ENCODE results near the gene APRT.

DNA sequence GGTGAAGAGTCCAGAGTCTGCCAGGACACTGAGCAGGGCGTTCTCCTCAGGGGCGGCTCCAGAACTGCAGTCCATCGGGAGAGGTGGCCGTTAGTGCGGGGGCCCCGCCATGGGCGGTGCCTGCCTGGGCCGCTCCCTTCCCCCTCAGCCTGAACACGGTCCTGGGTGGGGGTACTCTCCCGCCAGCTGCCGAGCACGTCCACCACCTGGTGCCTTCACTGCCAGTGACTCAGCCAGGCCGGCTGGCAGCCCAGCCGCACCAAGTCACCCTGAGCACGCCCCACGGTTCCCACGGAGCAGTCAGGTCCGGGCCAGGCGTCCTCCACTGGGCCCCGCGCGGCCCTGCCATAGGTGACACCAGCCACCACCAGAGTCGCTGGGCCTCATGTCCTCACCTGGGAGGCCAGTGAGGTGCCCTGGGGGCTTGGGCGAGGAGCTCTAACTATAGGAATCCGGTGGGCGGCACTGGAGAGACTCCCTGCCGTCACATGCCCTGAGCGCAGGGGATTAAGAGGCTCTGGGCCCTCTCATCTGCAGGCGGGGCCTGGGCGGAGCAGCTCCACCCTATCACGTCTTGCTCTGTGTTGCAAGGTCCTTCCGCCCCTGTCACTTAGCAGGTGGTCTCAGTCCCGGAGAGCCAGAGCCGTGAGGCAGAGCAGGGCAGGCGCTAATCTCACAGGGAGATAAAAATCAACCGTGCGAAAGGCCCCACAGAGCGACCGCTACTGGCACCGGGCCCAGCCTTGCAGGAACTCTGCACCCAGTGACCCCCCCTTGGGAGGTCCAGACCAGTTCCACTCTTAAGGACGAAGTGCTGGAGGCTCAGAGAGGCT is 41.1 kb downstream of the APRT start:
- no peak for TF ChIP-seq POLR2A (IDR thresholded peaks at IDR 0.05; ENCODE audit: low read depth, low read length)
- TF ChIP-seq POLR2AphosphoS5 (IDR thresholded peaks at IDR 0.05; ENCODE audit: low read depth, low read length), result no peak
- no peak for TF ChIP-seq TAF1 (IDR thresholded peaks at IDR 0.05; ENCODE audit: borderline replicate concordance, low read depth, low read length)
